GM19328 (cell line): Measurements from ENCODE around the gene MOK.
A peak's percentile ranks its signal among the peaks of the same experiment; 100 is the strongest.
"Not testable (repeated sequence)": the region's sequence is repeated elsewhere in the genome, so short reads cannot be mapped to it uniquely, and the experiment has no call there.

Experiments
- ATAC-seq: cut with Tn5 transposase; IDR thresholded peaks from one replicate; pipeline ENCODE4 v1.9.1; 2021; ENCODE audit warnings: mild to moderate bottlenecking, moderate library complexity; ENCODE audit not compliant: unreplicated experiment

MOK gene, protein sequence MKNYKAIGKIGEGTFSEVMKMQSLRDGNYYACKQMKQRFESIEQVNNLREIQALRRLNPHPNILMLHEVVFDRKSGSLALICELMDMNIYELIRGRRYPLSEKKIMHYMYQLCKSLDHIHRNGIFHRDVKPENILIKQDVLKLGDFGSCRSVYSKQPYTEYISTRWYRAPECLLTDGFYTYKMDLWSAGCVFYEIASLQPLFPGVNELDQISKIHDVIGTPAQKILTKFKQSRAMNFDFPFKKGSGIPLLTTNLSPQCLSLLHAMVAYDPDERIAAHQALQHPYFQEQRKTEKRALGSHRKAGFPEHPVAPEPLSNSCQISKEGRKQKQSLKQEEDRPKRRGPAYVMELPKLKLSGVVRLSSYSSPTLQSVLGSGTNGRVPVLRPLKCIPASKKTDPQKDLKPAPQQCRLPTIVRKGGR

DNA sequence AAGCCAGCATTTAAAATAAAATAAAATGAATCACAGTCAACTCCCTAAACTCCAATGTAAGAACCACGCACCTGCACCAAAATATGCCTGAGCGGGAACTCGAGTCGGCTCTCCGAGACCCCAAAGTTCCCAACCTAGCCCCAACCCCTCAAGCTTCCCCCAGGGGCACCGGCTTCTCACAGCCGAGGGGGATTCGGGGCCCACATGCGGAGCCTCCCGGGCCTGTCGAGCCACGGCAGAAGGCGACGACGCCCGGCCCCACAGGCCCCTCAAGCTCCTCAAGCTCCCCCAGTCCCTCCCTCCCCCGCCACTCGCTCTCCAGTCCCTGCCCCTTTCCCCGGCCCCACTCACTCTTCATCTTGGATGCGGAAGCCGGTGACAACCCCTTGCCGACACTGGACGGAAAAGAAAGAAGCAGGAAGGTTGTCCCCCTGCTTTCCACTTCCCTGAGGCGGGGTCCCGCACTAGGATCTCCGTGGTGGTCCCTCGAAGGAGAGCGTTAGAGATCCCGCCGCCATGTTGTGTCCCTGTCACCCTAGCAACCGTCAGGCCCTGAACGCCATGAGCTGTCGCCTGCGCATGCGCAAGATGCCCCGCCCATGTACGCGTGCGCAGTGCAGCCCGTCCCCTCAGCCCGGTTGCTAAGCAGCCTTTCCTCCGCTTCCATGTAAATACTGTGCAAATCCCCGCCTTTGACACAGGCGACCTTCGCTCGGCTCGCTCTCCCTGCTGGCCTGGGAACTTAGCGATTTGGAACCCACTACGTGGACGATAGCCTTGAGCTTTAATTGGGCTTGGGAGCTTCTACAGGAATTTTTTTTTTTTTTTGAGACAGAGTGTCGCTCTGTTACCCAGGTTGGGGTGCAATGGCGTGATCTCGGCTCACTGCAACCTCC is at the start of gene MOK:
Gene MOK (minus strand): TSS at position 554 of the 896 bp plus-strand sequence. CDS start 196 bp downstream, at position 358.
- ATAC-seq: peak; percentile 87

DNA sequence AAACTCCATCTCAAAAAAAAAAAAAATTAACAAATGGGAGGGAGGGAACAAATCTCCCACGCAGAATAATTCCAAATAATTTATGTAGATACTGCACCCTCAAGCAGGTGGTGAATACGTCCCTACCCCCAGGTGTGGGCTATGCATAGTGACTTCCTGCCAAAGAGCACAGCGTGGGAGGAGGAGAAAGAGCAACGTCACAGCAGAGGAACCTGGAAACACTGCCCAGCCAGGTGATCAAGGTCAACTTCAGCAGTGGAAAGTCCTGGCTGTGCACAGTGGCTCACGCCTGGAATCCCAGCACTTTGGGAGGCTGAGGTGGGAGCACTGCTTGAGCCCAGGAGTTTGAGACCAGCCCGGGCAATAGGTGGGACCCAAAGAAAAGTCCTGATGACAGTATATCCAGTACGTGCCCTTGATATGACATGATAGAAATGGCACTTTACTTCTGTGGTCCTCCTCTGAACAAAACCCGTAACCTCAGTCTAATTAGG is 48.2 kb upstream of the MOK start:
- ATAC-seq: no peak

DNA sequence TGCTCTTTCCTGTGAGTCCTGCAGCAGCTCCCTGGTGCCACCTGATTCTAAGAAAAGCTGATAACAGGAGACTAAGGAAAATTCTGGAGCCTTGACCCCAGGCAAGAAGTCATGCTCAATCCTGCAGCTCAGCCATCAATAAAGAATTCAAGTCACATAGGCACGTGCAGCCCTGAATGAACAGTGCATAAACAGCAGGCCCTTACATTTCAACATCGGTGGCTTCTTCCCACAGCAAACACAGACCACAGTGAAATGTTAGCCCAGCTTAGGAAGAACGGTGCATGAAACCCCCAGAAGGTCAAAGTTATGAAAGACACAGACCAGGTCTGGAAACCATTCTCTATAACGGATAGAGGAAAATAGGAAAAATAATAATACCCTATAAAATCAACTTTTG is 47.2 kb upstream of the MOK start:
- no peak for ATAC-seq

DNA sequence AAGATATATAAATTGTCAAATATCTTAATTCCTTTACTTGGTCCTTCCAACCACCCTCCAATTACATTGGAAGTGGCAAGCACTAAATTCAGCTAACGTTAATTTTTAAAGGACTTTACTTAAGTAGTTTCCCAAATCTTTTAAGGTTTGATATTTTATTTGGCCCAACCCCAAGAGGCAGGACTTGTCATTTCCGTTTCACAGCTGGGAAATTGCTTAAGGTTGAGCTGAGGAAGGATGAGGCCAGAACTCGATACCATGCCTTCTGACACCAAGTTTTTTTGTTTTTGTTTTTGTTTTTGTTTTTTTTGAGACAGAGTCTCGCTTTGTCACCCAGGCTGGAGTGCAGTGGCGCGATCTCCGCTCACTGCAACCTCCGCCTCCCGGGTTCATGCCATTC is 46.6 kb upstream of the MOK start:
- not testable (repeated sequence) for ATAC-seq

DNA sequence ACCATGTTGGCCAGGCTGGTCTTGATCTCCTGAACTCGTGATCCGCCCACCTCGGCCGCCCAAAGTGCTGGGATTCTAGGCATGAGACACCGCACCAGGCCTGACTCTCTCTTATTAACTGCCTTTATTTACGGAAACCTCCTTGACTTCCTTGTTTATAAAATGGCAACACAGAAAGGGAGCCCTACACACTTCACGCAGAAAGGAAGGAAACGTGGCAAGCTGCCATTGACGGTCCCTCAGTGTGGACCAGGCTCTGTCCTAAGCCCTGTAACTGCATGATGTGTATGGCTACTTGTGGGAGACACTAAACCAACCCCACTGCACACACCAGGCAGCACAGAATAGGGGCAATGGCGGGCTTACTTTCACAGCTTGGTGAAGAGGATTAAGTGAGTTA is 46.1 kb upstream of the MOK start:
- ATAC-seq: no peak

DNA sequence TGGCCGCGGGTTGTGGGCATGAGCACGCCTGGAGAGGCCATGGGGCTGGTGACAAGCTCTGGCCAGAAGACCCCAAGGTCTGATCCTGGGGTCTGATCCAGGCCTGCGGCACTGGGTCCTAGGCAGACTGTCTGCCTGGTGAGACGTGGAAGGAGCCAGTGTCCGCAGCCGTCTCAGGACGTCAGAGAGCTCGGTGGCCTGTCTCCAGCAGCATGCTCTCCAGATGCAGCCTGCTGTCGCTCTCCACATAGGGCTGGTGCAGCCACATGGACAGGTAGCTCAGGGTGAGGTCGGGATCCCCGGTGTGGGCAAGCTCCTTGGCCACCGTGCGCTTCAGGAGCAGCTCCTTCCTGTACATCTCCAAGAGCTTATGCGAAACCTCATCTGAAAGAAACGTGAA is 43.4 kb upstream of the MOK start:
- no peak for ATAC-seq

DNA sequence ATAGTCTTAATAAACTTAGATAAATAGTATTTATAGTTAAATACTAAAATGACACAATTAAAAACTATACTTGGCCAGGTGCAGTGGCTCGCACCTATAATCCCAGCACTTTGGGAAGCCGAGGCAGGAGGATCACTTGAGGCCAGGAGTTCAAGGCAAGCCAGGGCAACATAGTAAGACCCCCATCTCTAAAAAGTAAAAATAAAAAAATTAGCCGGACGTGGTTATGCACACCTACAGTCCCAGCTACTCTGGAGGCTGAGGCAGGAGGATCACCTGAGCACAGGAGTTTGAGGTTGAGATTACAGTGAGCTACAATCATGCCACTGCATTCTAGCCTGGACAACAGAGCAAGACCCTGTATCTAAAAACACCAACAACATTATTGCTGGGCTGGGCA is 41.7 kb upstream of the MOK start:
- ATAC-seq: no peak

DNA sequence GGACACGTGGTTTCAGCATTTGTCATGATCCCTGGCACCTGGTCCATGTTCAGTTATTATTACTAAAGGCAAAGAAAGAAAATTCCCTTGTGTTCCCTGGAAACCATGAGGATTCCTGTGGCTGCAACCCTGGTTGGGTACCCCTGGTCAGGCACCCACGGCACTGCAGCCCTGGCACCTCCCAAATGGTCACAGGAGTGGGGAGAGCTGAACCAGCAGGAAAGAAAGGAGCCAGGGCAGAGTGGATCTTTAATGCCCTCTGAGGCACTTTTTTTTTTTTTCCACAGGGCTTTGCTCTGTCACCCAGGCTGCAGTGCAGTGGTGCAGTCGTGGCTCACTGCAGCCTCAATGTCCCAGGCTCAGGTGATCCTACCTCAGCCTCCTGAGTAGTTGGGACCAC is 40.3 kb upstream of the MOK start:
- no peak for ATAC-seq

DNA sequence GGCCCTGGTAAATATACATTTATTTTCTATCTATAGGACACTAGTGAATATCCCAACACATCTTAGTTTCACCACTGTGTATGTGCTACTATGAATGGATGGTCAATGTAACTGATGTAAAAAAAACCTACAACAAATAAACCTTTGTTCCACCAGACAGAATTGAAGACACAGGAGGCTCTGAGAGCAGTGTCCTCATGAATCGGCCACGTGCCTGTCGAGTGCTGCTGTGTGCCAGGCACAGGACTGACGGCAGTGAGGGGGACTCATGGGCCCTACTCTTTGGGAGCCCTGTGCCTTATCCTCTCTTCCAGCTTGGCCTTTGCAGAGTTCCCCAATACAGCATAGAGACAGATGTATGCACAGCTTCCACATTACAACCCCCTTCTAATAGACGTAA is 39.5 kb upstream of the MOK start:
- no peak for ATAC-seq

DNA sequence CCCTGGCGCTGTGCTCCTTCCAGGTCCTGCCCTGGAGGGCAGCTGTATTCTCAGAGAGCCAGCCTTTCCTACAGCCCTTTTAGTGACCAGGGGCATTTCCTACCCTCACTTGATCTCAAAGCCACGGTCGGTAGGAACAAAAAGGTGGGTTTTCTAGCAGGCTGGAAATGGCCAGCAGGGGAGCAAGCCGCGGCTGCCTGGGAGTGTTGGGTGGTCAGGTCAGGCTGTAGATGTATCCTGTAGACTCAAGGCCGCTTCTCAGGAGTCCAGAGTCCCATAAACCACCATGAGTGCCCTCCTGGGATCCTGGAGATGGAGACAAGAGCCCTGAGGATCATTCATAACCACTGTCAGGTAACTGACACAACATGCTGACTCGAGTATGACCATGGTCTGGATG is 39.1 kb upstream of the MOK start:
- ATAC-seq: no peak

DNA sequence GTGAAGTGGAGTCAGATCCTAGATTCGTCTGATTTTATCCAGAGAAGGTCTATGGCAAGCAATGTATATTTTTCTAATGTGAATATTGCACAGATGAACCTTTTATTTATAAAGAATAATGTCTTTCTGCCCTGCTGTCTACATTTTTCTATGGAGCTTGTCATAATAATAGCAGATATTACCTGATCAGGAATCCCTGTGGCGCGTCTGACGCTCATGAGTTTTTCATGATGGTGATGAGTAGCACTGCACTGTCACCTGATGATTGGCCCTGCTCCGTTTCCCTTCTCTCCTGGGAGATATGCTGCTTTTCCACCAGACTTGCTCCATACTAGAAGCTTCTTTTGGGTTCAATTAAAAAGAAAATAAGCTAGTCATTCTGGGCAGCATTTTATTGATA is 37.3 kb upstream of the MOK start:
- no peak for ATAC-seq

DNA sequence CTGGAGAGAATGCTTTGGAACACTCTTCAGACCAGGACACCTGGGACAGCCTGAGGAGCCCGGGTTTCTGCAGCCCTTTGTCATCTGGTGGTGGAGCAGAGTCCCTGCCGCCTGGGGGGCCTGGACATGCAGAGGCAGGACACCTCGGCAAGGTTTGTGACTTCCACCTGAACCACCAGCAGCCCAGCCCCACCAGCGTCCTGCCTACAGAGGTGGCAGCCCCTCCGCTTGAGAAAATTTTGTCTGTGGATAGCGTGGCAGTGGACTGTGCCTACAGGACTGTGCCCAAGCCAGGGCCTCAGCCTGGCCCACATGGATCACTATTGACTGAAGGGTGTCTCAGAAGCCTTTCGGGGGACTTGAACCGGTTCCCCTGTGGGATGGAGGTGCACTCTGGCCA is 36.6 kb upstream of the MOK start:
- ATAC-seq: no peak

DNA sequence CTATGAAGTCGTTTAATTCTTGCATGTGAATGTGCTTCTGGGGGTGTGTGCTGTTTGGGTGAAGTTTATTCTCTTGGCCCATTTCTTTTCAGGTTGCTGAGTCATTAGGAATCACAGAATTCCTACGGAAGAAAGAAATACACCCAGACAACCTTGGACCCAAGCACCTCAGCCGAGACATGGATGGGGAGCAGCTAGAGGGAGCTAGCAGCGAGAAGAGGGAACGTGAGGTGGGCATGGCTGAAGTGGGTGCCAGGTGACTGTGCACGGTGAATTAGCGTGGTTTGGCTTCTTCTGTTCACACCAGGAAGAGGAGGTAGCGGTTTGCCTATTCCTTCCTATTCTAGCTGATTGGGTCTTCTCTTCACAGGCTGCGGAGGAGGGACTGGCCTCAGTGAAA is 33.8 kb upstream of the MOK start:
- ATAC-seq: no peak

DNA sequence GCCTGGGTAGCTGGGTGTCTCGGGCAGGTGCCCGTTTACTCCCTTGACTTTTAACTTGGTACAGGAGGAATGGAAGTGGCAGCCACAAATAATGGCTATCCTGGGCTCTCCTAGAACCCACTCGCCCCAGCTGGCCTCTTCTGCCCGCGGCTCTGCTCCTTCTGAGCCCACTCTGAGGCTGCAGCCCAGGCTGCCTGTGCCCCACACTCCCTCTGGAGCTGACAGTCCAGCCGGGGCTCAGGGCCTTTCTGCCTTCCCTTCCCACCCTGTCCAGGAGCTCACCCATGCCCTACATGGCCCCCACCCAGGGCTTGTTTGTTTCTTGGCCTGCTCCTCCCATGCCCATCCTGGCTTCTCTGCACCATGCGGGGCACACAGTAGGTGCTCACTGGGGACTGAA is 30.2 kb upstream of the MOK start:
- ATAC-seq: no peak

DNA sequence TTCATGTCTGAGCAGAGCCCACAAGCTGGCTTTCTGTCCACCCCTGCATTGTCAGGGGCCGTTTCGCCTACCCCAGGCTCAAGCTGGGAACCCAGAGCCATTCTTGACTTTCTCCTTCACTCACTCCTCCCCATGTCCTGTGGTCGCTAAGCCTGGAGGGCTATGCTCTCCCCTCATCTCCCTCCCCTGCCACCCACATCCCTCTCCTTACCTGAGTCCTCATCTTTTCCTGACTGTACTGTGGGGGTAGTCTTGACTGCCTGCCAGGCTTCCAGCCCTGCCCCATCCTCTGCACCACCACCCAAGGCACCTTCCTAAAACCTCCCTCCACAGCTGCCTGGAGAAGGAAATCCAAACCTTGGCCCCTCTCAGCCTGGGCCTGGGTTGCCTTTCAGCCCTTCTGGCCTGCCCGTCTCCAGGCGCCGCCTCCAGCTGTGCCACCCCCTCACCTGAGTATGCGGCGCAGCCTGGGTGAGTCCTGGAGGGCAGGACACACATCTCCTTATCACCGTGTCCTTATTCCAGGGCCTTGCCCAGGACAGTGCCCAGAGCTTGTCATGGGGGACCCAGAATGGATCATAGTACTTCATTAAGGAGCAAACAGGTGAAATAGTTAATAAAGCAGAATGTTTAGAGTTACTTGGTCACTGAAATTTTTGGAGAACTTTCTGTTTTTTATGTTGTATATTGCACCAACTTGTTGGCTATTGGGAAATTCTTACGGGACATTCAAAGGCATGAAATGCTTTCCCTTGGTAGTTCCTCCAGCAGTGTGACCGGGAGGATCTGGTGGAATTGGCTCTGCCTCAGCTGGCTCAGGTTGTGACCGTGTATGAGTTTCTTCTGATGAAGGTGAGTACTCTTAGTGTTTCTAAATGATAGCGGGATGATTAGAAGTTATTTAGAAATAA is 29.1 kb upstream of the MOK start:
- ATAC-seq: no peak

DNA sequence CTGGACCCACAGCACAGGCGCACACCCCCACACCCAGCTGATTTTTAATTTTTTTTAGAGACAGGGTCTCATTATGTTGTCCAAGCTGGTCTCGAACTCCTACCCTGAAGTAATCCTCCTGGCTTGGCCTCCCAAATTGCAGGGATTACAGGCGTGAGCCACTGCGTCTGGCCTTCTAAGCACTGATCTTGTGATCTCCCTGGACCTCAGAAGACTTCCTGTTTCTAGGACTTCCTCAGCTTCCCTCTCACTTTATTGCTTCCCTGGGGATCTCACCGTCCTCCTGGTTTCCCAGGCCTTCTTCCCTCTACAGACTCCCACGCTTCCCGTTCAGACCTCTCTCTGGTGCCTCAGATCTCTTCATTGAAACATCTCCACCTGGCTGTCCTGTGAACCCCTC is 28.4 kb upstream of the MOK start:
- ATAC-seq: no peak

DNA sequence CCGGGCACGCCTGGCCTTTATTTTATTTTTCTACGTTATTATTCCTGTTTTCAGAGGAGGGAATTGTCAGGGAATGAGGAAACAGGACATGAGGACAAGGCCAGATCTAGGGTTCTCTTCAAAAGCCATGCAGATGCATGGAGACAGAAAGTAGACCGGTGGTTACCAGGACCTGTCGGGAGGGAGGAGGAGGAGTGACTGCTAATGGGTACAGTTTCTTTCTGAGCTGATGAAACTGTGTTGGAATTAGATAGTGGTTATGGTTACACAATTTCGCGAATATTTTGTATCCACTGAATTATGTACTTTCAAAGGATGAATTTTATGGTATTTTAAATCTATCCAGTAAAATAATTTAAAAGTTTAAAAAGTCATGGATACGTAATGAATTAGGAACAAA is 25.8 kb upstream of the MOK start:
- no peak for ATAC-seq

DNA sequence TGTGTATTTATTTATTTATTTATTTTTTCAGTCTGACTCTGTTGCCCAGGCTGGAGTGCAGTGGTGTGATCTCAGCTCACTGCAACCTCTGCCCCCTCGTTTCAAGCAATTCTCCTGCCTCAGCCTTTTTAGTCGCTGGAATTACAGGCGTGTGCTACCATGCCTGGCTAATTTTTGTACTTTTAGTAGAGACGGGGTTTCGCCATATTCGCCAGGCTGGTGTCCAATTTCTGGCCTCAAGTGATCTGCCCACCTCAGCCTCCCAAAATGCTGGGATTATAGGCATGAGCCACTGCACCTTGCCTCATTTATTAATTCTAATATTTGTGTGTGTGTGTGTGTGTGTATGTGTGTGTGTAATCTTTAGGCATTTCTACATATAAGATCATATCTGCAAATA is 24.4 kb upstream of the MOK start:
- not testable (repeated sequence) for ATAC-seq

DNA sequence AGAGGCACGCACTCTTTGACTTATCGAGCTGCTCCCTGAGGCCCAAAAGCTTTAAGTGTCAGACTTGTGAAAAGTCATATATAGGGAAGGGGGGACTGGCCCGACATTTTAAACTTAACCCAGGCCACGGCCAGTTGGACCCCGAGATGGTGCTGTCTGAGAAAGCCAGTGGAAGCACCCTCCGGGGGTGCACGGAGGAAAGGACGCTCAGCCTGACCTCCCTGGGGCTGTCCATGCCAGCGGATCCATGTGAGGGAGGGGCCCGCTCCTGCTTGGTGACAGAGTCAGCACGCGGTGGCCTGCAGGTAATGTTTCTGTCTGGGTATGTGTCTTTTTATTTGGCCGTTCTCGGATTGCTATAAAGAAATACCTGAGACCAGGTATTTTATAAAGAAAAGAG is 21.6 kb upstream of the MOK start:
- no peak for ATAC-seq

DNA sequence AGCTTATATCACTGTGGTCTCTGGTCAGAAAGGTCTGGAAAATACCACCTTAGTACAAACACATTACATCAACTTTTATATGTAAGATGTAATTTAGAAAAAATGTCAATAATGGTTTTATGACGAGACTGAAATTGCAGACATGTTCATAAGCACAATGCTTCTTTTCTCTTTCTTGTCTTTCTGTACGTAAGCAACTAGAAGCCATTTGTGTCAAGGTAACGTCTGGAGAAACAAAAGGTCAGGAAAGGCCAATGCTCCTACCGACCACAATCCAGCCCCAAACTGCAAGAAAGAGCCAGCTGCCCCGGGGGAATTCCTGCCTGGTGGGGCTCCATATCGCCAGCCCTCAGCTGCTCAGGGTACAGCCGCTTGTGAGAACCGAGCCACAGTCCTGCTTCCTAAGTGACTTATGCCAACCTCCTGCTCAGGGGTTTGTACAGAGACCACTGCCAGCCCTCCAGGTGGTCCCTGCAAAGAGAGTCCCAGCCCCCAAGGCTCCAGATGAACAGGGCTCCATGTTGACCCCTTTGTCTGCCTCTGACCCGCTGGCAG is 20.9 kb upstream of the MOK start:
- no peak for ATAC-seq

DNA sequence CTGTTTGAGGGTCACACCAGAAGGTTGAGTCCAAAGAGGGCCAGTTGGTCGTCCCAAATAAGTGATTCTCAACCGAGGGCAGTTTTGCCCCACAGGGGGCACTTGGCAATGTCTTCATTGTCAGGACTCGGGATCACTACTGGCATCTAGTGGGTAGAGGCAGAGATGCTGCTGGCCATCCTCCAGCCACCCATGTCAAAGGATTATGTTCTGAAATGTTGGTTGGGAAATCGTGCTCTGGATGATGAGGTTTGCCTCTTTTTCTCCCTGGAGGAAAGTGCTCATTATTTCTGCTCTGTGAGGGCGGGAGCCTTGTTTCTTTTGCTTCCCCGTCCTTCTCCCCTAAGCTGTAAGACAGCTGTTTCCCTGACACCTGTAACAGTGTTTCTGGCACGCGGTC is 18.1 kb upstream of the MOK start:
- ATAC-seq: no peak
